ENCODE measurements around the gene KLK7.

DNA sequence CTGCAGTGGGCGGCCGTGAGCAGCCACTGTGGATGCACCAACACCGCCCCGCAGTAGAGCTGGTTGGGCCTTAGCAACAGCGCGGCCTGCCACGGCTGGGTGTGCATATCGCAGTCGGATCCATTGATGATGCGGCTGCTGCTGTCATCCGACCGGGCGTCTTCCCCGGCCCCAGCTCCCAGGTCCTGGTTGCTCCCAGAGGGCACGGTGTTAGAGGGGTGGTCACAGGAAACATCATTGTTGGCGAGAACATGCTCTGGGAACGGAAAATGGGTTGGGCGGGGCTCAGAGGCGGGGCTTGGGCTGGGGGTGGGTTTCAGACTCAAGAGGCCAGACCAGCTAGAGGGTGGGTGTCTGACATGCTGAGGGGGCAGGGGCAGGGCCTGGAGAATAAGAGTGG lies 33.9 kb downstream of the KLK7 start:
- TF ChIP-seq, protein P1, sequence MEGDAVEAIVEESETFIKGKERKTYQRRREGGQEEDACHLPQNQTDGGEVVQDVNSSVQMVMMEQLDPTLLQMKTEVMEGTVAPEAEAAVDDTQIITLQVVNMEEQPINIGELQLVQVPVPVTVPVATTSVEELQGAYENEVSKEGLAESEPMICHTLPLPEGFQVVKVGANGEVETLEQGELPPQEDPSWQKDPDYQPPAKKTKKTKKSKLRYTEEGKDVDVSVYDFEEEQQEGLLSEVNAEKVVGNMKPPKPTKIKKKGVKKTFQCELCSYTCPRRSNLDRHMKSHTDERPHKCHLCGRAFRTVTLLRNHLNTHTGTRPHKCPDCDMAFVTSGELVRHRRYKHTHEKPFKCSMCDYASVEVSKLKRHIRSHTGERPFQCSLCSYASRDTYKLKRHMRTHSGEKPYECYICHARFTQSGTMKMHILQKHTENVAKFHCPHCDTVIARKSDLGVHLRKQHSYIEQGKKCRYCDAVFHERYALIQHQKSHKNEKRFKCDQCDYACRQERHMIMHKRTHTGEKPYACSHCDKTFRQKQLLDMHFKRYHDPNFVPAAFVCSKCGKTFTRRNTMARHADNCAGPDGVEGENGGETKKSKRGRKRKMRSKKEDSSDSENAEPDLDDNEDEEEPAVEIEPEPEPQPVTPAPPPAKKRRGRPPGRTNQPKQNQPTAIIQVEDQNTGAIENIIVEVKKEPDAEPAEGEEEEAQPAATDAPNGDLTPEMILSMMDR (IDR thresholded peaks at IDR 0.05) = no peak
- TF ChIP-seq ZFX (IDR thresholded peaks at IDR 0.05; ENCODE audit: borderline replicate concordance) = no peak
